H9 (cell line): ENCODE results near the gene RPL26. TPM values are rescaled to one million over a fixed set of nuclear protein-coding genes. Genes with fewer than 3 reads are reported as not detected.

ENCODE experiments used
- DNase-seq: peaks from one replicate; pipeline ENCODE4 v3.0.0-alpha.2; 2017
- H2AFZ ChIP-seq: one replicate; pipeline ENCODE4 v1.6.1; 2013; ENCODE audit warnings: mild to moderate bottlenecking, low read length, control low read depth, moderate library complexity
- H2AK5ac ChIP-seq: 2 replicates; pipeline ENCODE4 v1.6.1; 2013; ENCODE audit warnings: low read length, control low read depth, mixed read lengths; ENCODE audit not compliant: insufficient read length
- H2BK120ac ChIP-seq: one replicate; pipeline ENCODE4 v1.6.1; 2013; ENCODE audit warnings: low read depth, mild to moderate bottlenecking, low read length, control low read depth, inconsistent platforms; ENCODE audit not compliant: poor library complexity, severe bottlenecking
- H2BK12ac ChIP-seq: 2 replicates; pipeline ENCODE4 v1.6.1; 2013; ENCODE audit warnings: low read length, control low read depth, mixed read lengths, low read depth; ENCODE audit not compliant: insufficient read length
- H2BK15ac ChIP-seq: 2 replicates; pipeline ENCODE4 v1.6.1; 2013; ENCODE audit warnings: low read depth, low read length, control low read depth
- H2BK20ac ChIP-seq: one replicate; pipeline ENCODE4 v1.6.1; 2013; ENCODE audit warnings: low read depth, mild to moderate bottlenecking, low read length, control low read depth, inconsistent platforms; ENCODE audit not compliant: poor library complexity, severe bottlenecking
- H2BK5ac ChIP-seq: 2 replicates; pipeline ENCODE4 v1.6.1; 2013; ENCODE audit warnings: low read length, control low read depth, mixed read lengths; ENCODE audit not compliant: insufficient read length
- H3K14ac ChIP-seq: 2 replicates; pipeline ENCODE4 v1.6.1; 2013; ENCODE audit warnings: low read length, control low read depth; ENCODE audit not compliant: insufficient read depth
- H3K18ac ChIP-seq: 2 replicates; pipeline ENCODE4 v1.6.1; 2013; ENCODE audit warnings: low read depth, mild to moderate bottlenecking, mixed read lengths, low read length, control low read depth; ENCODE audit not compliant: insufficient read length
- H3K23ac ChIP-seq: 2 replicates; pipeline ENCODE4 v1.6.1; 2013; ENCODE audit warnings: low read length, control low read depth, mixed read lengths, low read depth; ENCODE audit not compliant: insufficient read length
- H3K23me2 ChIP-seq: 2 replicates; pipeline ENCODE4 v1.6.1; 2013; ENCODE audit warnings: low read depth, mild to moderate bottlenecking, mixed read lengths, low read length, control low read depth; ENCODE audit not compliant: insufficient read length, poor library complexity, severe bottlenecking
- H3K27ac ChIP-seq: 2 replicates; pipeline ENCODE4 v1.5.1; 2013; ENCODE audit warnings: low read length, control low read depth, mixed read lengths, low read depth; ENCODE audit not compliant: insufficient read length
- H3K27me3 ChIP-seq: 2 replicates; pipeline ENCODE4 v1.6.1; 2013; ENCODE audit warnings: low read length, control low read depth, inconsistent platforms; ENCODE audit not compliant: insufficient read depth
- H3K4ac ChIP-seq: 2 replicates; pipeline ENCODE4 v1.6.1; 2013; ENCODE audit warnings: low read depth, mild to moderate bottlenecking, control low read depth, inconsistent platforms, low read length, moderate library complexity
- H3K4me1 ChIP-seq: 2 replicates; pipeline ENCODE4 v1.6.1; 2013; ENCODE audit warnings: low read length, control low read depth, inconsistent platforms; ENCODE audit not compliant: insufficient read depth
- H3K4me2 ChIP-seq: 2 replicates; pipeline ENCODE4 v1.6.1; 2013; ENCODE audit warnings: low read length, control low read depth, mixed read lengths; ENCODE audit not compliant: insufficient read length, insufficient read depth
- H3K56ac ChIP-seq: 2 replicates; pipeline ENCODE4 v1.6.1; 2013; ENCODE audit warnings: low read depth, mild to moderate bottlenecking, mixed read lengths, low read length, control low read depth; ENCODE audit not compliant: insufficient read length
- H3K79me1 ChIP-seq: 2 replicates; pipeline ENCODE4 v1.6.1; 2013; ENCODE audit warnings: low read depth, mild to moderate bottlenecking, moderate library complexity, low read length, control low read depth, inconsistent platforms; ENCODE audit not compliant: insufficient read depth, poor library complexity, severe bottlenecking
- H3K79me2 ChIP-seq: 2 replicates; pipeline ENCODE4 v1.6.1; 2013; ENCODE audit warnings: low read length, control low read depth, inconsistent platforms; ENCODE audit not compliant: insufficient read depth
- H3K9ac ChIP-seq: 2 replicates; pipeline ENCODE4 v1.6.1; 2013; ENCODE audit warnings: low read length, control low read depth, mixed read lengths; ENCODE audit not compliant: insufficient read length; ENCODE audit errors: extremely low read depth
- H3K9me3 ChIP-seq: one replicate; pipeline ENCODE4 v1.6.1; 2013; ENCODE audit warnings: low read depth, low read length, inconsistent platforms; ENCODE audit not compliant: control insufficient read depth
- H3T11ph ChIP-seq: one replicate; pipeline ENCODE4 v1.6.1; 2013; ENCODE audit warnings: mild to moderate bottlenecking, low read length, control low read depth, inconsistent platforms
- H4K20me1 ChIP-seq: one replicate; pipeline ENCODE4 v1.6.1; 2013; ENCODE audit not compliant: control insufficient read depth, insufficient read length, insufficient read depth
- H4K5ac ChIP-seq: 2 replicates; pipeline ENCODE4 v1.6.1; 2013; ENCODE audit warnings: low read depth, mild to moderate bottlenecking, mixed read lengths, low read length, control low read depth; ENCODE audit not compliant: insufficient read length
- H4K8ac ChIP-seq: replicated peaks from 2 replicates; pipeline ENCODE4 v1.6.1; 2013; ENCODE audit warnings: low read length, control low read depth, mixed read lengths, low read depth; ENCODE audit not compliant: insufficient read length
- H4K91ac ChIP-seq: 2 replicates; pipeline ENCODE4 v1.6.1; 2013; ENCODE audit warnings: low read depth, mild to moderate bottlenecking, moderate library complexity, mixed read lengths, low read length, control low read depth; ENCODE audit not compliant: insufficient read length
- H3K27ac Mint-ChIP-seq, 3 experiments: 2 replicates in 2 of 3; 3 replicates in 1 of 3; pipeline ENCODE4 v1.8.0; 2020 to 2021; ENCODE audit warnings: mixed read lengths in 3 of 3, mild to moderate bottlenecking in 1 of 3, moderate library complexity in 1 of 3
- H3K27me3 Mint-ChIP-seq: 2 replicates; pipeline ENCODE4 v1.8.0; 2021; ENCODE audit warnings: low read depth, mild to moderate bottlenecking, moderate library complexity, mixed read lengths
- H3K36me3 Mint-ChIP-seq, 3 experiments: 2 replicates in 2 of 3; 3 replicates in 1 of 3; pipeline ENCODE4 v1.8.0; 2020 to 2021; ENCODE audit warnings: low read depth in 3 of 3, mixed read lengths in 3 of 3; ENCODE audit not compliant: insufficient read depth in 1 of 3
- H3K4me1 Mint-ChIP-seq, 2 experiments: 2 replicates each; pipeline ENCODE4 v1.8.0; 2020; ENCODE audit warnings: mixed read lengths in 2 of 2
- H3K4me3 Mint-ChIP-seq, 2 experiments: 2 replicates in 1 of 2; 3 replicates in 1 of 2; pipeline ENCODE4 v1.8.0; 2020 to 2021; ENCODE audit warnings: mild to moderate bottlenecking in 2 of 2, mixed read lengths in 2 of 2, moderate library complexity in 1 of 2
- H3K9me3 Mint-ChIP-seq, 2 experiments: 2 replicates in 1 of 2; 3 replicates in 1 of 2; pipeline ENCODE4 v1.8.0; 2020; ENCODE audit warnings: mild to moderate bottlenecking in 2 of 2, mixed read lengths in 2 of 2, moderate library complexity in 1 of 2
- CTCF ChIP-seq: fragments of 200-600 bp; sonication (generic); conservative IDR thresholded peaks from 3 replicates; pipeline ENCODE4 v1.8.0; 2021; ENCODE audit warnings: antibody characterized with exemption, mild to moderate bottlenecking
- WGBS: extraction: QIAGEN DNeasy Blood & Tissue Kit; methylation state at CpG from one replicate; pipeline ENCODE4 v1.1.7; 2013; ENCODE audit warnings: missing lambda C conversion rate, low lambda C conversion rate, mixed read lengths; ENCODE audit not compliant: insufficient read length; ENCODE audit errors: extremely low coverage; 5-methylcytosine and 5-hydroxymethylcytosine counted together
- total RNA-seq: library from RNA; stranded (reverse); gene quantifications from 2 replicates; pipeline ENCODE4 v1.2.1, GENCODE V29; 2021

RPL26 gene
- total RNA-seq, 1 experiment from 2014 or later: 2,434 TPM

GRCh38 chr17:8426802-8427201, 43.8 kb upstream of the RPL26 start:
- Histone ChIP-seq H3K79me1 (no peaks in the 10 kb centered on the region), H3K27me3 (no peaks in the 10 kb centered on the region), H2BK15ac (no peak overlapping the region), H3K4ac (no peak overlapping the region), H3K9ac (no peak overlapping the region), H2BK20ac (no peak overlapping the region), H3K79me2 (no peaks in the 10 kb centered on the region), H4K20me1 (no peaks in the 10 kb centered on the region), H3K4me1 (no peaks in the 10 kb centered on the region), H3K18ac (no peak overlapping the region), H3K27ac (no peak overlapping the region), H3K14ac (no peak overlapping the region; the same call in 1 of the 2 replicates), H3T11ph (no peak overlapping the region), H2AFZ (no peak overlapping the region), H2AK5ac (no peak overlapping the region), H2BK12ac (no peak overlapping the region), H4K91ac (no peak overlapping the region), H4K8ac (no peak overlapping the region), H3K4me2 (no peak overlapping the region), H2BK120ac (no peak overlapping the region), H3K9me3 (no peaks in the 10 kb centered on the region), H2BK5ac (no peak overlapping the region), H3K23ac (no peak overlapping the region), H3K23me2 (no peaks in the 10 kb centered on the region), H3K56ac (no peak overlapping the region), H4K5ac (no peak overlapping the region)
- TF ChIP-seq CTCF: peak; percentile 23; the same call in 1 of the 3 replicates
- Mint-ChIP-seq H3K4me1 (no peaks in the 10 kb centered on the region), H3K4me3 (no peak overlapping the region; a peak in 1 of 5 replicates), H3K27me3 (peaks cover 2% of the 10 kb centered on the region), H3K27ac (no peak overlapping the region), H3K9me3 (no peaks in the 10 kb centered on the region), H3K36me3 (no peaks in the 10 kb centered on the region)
- no peak for DNase-seq
- no CpG with 5 or more reads among the region's 3 CpGs for WGBS
